Thymus (tissue), 11 donors: ENCODE data around the gene HCN2. TPM values are rescaled to one million over a fixed set of nuclear protein-coding genes. Genes with fewer than 3 reads are reported as not detected.

ENCODE experiments used
- DNase-seq, 9 donors: peaks; one replicate each; pipeline ENCODE4 v3.0.0-alpha.2; 2013; ENCODE audit warnings: low spot score in 9 of 9, low read depth in 6 of 9, missing footprints in 1 of 9
- H3K27ac ChIP-seq, 2 donors: one replicate each; pipeline ENCODE4 v1.5.1; 2013; ENCODE audit warnings: control low read depth in 1 of 2, low read depth in 1 of 2, low read length in 1 of 2, mild to moderate bottlenecking in 1 of 2, moderate library complexity in 1 of 2
- H3K27me3 ChIP-seq, 2 donors: one replicate each; pipeline ENCODE4 v1.5.1; 2013; ENCODE audit warnings: low read length in 1 of 2; ENCODE audit not compliant: control insufficient read depth in 2 of 2, insufficient read depth in 1 of 2
- H3K36me3 ChIP-seq, 2 donors: one replicate each; pipeline ENCODE4 v1.5.1; 2013; ENCODE audit warnings: low read length in 1 of 2, mild to moderate bottlenecking in 1 of 2, moderate library complexity in 1 of 2; ENCODE audit not compliant: control insufficient read depth in 2 of 2, insufficient read depth in 2 of 2
- H3K4me1 ChIP-seq, 2 donors: one replicate each; pipeline ENCODE4 v1.5.1; 2013; ENCODE audit warnings: low read length in 2 of 2; ENCODE audit not compliant: control insufficient read depth in 2 of 2, insufficient read depth in 2 of 2
- H3K4me3 ChIP-seq, 2 donors: one replicate each; pipeline ENCODE4 v1.5.1; 2013; ENCODE audit warnings: low read length in 2 of 2, control low read depth in 1 of 2, mild to moderate bottlenecking in 1 of 2
- H3K9me3 ChIP-seq, 2 donors: one replicate each; pipeline ENCODE4 v1.5.1; 2013; ENCODE audit warnings: low read length in 1 of 2, mild to moderate bottlenecking in 1 of 2; ENCODE audit not compliant: control insufficient read depth in 2 of 2, insufficient read depth in 1 of 2
- WGBS: extraction: QIAGEN DNeasy Blood & Tissue Kit; methylation state at CpG from one replicate; pipeline ENCODE4 v1.1.7; 2013; 5-methylcytosine and 5-hydroxymethylcytosine counted together
- polyA plus RNA-seq: library from polyadenylated mRNA; stranded (reverse); fragments of 200-250 nt; gene quantifications from one replicate; pipeline ENCODE4 v1.2.3, GENCODE V29; 2013
- total RNA-seq: library from RNA; stranded (reverse); fragments of 120-200 nt; gene quantifications from one replicate; pipeline ENCODE4 v1.2.4, GENCODE V29; 2013
- donor health status: healthy.

The HCN2 gene
- total and polyA plus RNA-seq, 2 donors: 0.05 to 0.46 TPM

- peaks cover 0 to 4% of the 10 kb centered on the region in 2 donors for H3K9me3 ChIP-seq
- WGBS: 3% methylated on average over 50 of the region's 50 CpGs
- DNase-seq: no peak
- H3K4me3 ChIP-seq: peak overlapping the region in 1 of 2 donors; percentile 45
- peaks cover 58 to 93% of the 10 kb centered on the region in 2 donors for H3K27me3 ChIP-seq
- H3K36me3 ChIP-seq: no peaks in the 10 kb centered on the region
- no peak overlapping the region for H3K27ac ChIP-seq
- peaks cover 0 to 4% of the 10 kb centered on the region in 2 donors for H3K4me1 ChIP-seq
These were observed 690 bp downstream of the HCN2 start for GRCh38 chr19:590396-590745.

GRCh38 chr19:590750-591098, 1.0 kb downstream of the HCN2 start:
- no peak for DNase-seq
- no peaks in the 10 kb centered on the region for H3K36me3 ChIP-seq
- no peak overlapping the region for H3K27ac ChIP-seq
- peaks cover 0 to 4% of the 10 kb centered on the region in 2 donors for H3K4me1 ChIP-seq
- H3K4me3 ChIP-seq: no peak overlapping the region
- 16% methylated on average over 41 of the region's 41 CpGs for WGBS
- H3K27me3 ChIP-seq: peaks cover 60 to 93% of the 10 kb centered on the region in 2 donors
- H3K9me3 ChIP-seq: peaks cover 0 to 4% of the 10 kb centered on the region in 2 donors

GRCh38 chr19:591099-591958, 1.6 kb downstream of the HCN2 start:
- Histone ChIP-seq H3K4me1 (peaks cover 0 to 4% of the 10 kb centered on the region in 2 donors), H3K27me3 (peaks cover 61 to 92% of the 10 kb centered on the region in 2 donors), H3K9me3 (peaks cover 0 to 4% of the 10 kb centered on the region in 2 donors), H3K27ac (no peak overlapping the region), H3K4me3 (no peak overlapping the region), H3K36me3 (no peaks in the 10 kb centered on the region)
- no peak for DNase-seq
- 41% methylated on average over 75 of the region's 75 CpGs for WGBS

GRCh38 chr19:592101-592500, 2.4 kb downstream of the HCN2 start:
- WGBS: 84% methylated on average over 19 of the region's 19 CpGs
- peaks cover 0 to 4% of the 10 kb centered on the region in 2 donors for H3K4me1 ChIP-seq
- H3K36me3 ChIP-seq: no peaks in the 10 kb centered on the region
- H3K4me3 ChIP-seq: no peak overlapping the region
- H3K27ac ChIP-seq: no peak overlapping the region
- H3K9me3 ChIP-seq: peaks cover 0 to 4% of the 10 kb centered on the region in 2 donors
- peaks cover 54 to 92% of the 10 kb centered on the region in 2 donors for H3K27me3 ChIP-seq
- DNase-seq: no peak

- H3K27ac ChIP-seq: no peak overlapping the region
- DNase-seq: no peak
- 87% methylated on average over 18 of the region's 18 CpGs for WGBS
- H3K4me1 ChIP-seq: peaks cover 0 to 4% of the 10 kb centered on the region in 2 donors
- H3K36me3 ChIP-seq: no peaks in the 10 kb centered on the region
- no peak overlapping the region for H3K4me3 ChIP-seq
- H3K27me3 ChIP-seq: peaks cover 47 to 84% of the 10 kb centered on the region in 2 donors
- peaks cover 0 to 4% of the 10 kb centered on the region in 2 donors for H3K9me3 ChIP-seq
These were observed 3.4 kb downstream of the HCN2 start for GRCh38 chr19:593055-593454.

GRCh38 chr19:593505-593904, 3.8 kb downstream of the HCN2 start:
- Histone ChIP-seq H3K36me3 (no peaks in the 10 kb centered on the region), H3K9me3 (peaks cover 0 to 4% of the 10 kb centered on the region in 2 donors), H3K4me1 (peaks cover 0 to 4% of the 10 kb centered on the region in 2 donors), H3K27me3 (peaks cover 42 to 80% of the 10 kb centered on the region in 2 donors), H3K4me3 (no peak overlapping the region), H3K27ac (no peak overlapping the region)
- WGBS: 71% methylated on average over 9 of the region's 9 CpGs
- no peak for DNase-seq

GRCh38 chr19:594265-594870, 4.7 kb downstream of the HCN2 start:
- peaks cover 33 to 71% of the 10 kb centered on the region in 2 donors for H3K27me3 ChIP-seq
- H3K36me3 ChIP-seq: no peaks in the 10 kb centered on the region
- no peaks in the 10 kb centered on the region for H3K4me1 ChIP-seq
- 79% methylated on average over 24 of the region's 24 CpGs for WGBS
- H3K9me3 ChIP-seq: no peaks in the 10 kb centered on the region
- H3K4me3 ChIP-seq: no peak overlapping the region
- H3K27ac ChIP-seq: no peak overlapping the region
- no peak for DNase-seq

- H3K4me1 ChIP-seq: no peaks in the 10 kb centered on the region
- 89% methylated on average over 42 of the region's 42 CpGs for WGBS
- no peaks in the 10 kb centered on the region for H3K36me3 ChIP-seq
- H3K27ac ChIP-seq: no peak overlapping the region
- H3K27me3 ChIP-seq: peaks cover 29 to 65% of the 10 kb centered on the region in 2 donors
- H3K9me3 ChIP-seq: no peaks in the 10 kb centered on the region
- no peak for DNase-seq
- no peak overlapping the region for H3K4me3 ChIP-seq
These were observed 5.9 kb downstream of the HCN2 start for GRCh38 chr19:595326-596262.
